ENCODE measurements around the gene NEDD8.

NEDD8 gene

DNA sequence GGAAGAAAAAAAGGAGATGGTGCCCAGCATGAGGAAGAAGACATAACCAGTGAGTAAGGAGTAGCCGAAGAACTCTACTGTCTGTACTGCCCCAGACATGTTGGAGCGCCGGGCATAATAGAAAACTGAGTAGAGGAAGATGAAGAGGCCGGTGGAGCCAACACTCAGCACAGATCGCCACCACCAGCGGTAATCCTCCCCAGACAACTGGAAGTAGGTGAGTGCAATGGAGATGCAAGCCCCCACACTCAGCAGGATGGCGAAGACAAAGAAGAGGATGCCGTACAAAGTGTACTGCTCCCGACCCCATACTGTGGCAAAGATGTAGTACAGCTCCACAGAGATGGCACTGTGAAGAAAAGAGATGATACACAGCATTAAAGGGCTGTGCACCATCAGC, 42.7 kb downstream of the NEDD8 start:
- Mint-ChIP-seq H3K27ac (peak overlapping the region in 1 of 2 donors; percentile 45), H3K9me3 (no peaks in the 10 kb centered on the region), H3K4me3 (peak overlapping the region in 1 of 2 donors; percentile 88), H3K4me1 (peaks cover 69% of the 10 kb centered on the region), H3K27me3 (no peaks in the 10 kb centered on the region)
- ATAC-seq, result no peak
- DNase-seq, result no peak

DNA sequence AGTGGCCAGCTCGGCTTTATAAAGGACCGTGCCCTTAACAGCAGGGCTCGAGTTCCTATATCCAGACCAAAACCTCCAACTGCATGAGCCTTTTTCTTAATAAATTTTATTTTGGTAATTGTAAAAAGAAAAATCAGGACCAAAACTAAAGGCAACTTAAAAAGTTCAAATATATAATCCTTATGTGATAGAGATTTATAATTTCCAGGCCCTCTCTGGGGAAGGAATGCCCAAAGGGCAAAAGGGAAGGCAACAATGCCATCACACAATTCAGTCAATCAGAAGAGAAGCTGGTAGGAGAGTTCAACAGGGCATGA, 43.1 kb downstream of the NEDD8 start:
- H3K27ac Mint-ChIP-seq, result peak overlapping the region; percentile 45 to 93
- no peak for DNase-seq
- H3K9me3 Mint-ChIP-seq, result no peaks in the 10 kb centered on the region
- ATAC-seq, result no peak
- no peaks in the 10 kb centered on the region for H3K27me3 Mint-ChIP-seq
- peaks cover 64% of the 10 kb centered on the region for H3K4me1 Mint-ChIP-seq
- peak overlapping the region; percentile 88 to 97 for H3K4me3 Mint-ChIP-seq

DNA sequence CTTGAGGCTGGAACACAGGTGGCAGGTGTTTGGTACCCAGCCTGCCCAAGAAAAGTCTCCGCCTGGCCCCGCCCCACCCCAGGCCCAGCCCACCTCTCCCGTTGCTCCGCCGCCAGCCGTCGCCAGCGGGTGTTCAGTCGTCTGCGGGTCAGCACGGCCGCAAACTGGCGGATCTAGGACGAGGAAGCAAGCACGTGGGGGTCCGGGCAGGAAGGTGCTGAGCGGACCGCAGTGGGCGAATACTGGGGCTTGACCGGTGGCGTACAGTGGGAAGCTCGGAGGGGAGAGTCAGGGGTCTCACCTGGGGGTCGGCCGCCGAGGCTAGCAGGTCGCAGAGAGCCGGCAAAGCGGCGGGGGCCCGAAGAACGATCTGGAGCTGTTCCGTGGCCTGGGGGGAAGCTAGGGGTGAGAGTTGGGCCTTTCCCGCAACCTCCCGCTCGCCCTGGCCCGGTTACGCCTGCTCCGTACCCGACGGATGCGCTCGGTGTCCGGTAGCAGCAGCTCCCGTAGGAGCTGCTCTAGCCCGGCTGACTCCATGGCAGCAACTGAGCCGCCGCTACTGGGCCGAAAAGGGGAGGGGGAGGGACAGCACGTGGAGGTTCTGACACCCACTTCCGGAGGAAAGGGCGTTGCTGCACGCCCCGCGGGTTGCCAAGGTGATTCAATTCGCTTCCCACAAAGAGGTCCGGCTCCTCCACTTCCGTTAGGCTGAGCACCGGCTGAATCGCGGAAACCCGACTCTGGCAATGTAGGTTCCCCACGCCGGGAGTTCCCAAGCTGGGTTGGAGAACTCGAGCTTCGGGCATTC, 43.7 kb downstream of the NEDD8 start, which contains the start of gene IPO4:
IPO4 (minus strand) TSS at position 566 of the 808 bp plus-strand sequence; CDS start at position 537, 29 bp downstream.
- Mint-ChIP-seq H3K4me1 (peaks cover 62% of the 10 kb centered on the region), H3K4me3 (peak within 1 kb of the TSS; percentile 88 to 97)
- ATAC-seq, result peak; percentile 97

DNA sequence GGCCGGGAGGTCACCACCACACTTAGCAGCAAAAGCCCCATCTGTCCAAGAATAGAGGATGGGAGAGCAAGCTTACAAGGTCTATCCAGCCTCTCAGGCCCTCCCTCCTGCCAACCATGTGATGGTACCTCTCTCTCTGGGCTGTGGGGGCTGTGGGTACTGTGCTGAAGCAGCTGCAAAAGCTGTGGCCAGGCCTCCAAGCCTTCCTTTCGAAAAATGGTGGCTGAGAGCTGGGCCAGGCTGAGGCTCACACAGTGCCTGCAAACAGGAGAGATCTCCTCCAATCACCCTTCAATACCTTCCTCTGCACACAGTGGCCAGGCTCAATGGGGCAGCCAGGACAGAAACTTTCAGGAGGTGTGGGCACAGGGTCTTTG, 44.6 kb downstream of the NEDD8 start:
- H3K9me3 Mint-ChIP-seq, result no peaks in the 10 kb centered on the region
- H3K27me3 Mint-ChIP-seq, result no peaks in the 10 kb centered on the region
- DNase-seq (no peak), ATAC-seq (no peak)
- H3K4me3 Mint-ChIP-seq, result peak overlapping the region; percentile 88 to 97
- peak overlapping the region in 1 of 2 donors; percentile 45 for H3K27ac Mint-ChIP-seq
- H3K4me1 Mint-ChIP-seq, result peaks cover 64% of the 10 kb centered on the region

More for the DNA sequence above, 43.7 kb downstream of the NEDD8 start, which contains the start of gene IPO4:
- no peaks in the 10 kb centered on the region for H3K9me3 Mint-ChIP-seq
- peak; percentile 90 to 95 for DNase-seq
- peak within 1 kb of the TSS; percentile 45 to 93 for H3K27ac Mint-ChIP-seq
- H3K27me3 Mint-ChIP-seq, result no peaks in the 10 kb centered on the region

DNA sequence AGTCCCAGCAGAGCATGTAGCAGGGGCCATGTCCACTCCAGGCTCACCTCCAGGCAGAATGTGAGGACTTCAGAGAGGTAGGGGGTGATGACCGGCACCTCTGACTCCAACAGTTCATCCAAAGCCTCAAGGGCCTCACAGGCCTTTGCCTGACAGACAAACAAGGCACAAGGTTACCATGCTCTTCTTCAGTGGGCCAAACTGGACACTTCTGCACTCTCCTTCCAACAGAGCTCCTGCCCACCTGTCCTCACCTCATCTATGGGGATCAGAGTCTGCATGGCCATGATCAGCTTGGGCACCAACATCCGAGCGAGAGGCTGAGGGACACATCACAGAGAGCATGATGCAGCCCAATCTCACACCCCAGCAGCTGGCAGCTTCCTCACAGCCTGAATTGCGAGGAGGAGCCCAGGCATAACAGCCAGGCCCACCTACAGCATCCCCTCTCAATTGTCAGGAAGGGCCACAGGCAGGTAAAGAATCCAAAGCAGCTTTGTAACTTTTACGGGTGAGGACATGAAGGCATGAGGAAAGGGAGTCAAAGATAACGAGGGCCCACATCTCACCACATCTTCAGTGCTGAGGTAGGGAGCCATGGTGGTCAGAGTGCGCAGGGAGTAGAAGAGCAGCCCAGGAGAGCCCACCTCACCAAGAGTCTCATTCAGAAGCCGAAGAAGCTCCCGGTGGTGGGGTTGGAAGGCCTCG, 45.2 kb downstream of the NEDD8 start:
- H3K27ac Mint-ChIP-seq, result peak overlapping the region in 1 of 2 donors; percentile 65
- H3K27me3 Mint-ChIP-seq, result no peaks in the 10 kb centered on the region
- no peak for DNase-seq
- H3K9me3 Mint-ChIP-seq, result no peaks in the 10 kb centered on the region
- no peak for ATAC-seq
- H3K4me1 Mint-ChIP-seq, result peaks cover 64% of the 10 kb centered on the region
- H3K4me3 Mint-ChIP-seq, result peak overlapping the region; percentile 68 to 97

DNA sequence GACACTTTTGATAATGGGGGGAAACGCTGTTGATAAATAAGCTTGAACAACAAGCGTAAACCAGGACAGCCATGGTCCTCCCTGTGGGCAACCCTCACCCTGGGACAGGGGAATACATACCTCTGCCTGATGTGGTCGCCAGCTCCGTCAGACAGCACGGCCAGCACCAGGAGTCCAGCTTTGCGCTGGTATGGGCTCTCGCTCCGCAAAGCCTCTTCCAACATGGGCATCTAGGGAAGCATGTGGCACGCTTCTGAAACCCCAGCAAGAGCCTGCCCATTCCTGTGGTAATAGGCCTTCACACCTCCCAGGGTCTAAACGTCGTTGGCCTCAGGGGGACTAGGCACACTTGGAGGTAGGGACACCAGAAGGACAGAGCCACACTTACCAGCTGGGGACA, 46.4 kb downstream of the NEDD8 start:
- ATAC-seq (no peak), DNase-seq (no peak)
- no peaks in the 10 kb centered on the region for H3K9me3 Mint-ChIP-seq
- no peaks in the 10 kb centered on the region for H3K27me3 Mint-ChIP-seq
- H3K4me1 Mint-ChIP-seq, result peaks cover 63% of the 10 kb centered on the region
- H3K27ac Mint-ChIP-seq, result peak overlapping the region in 1 of 2 donors; percentile 5
- H3K4me3 Mint-ChIP-seq, result no peak overlapping the region

DNA sequence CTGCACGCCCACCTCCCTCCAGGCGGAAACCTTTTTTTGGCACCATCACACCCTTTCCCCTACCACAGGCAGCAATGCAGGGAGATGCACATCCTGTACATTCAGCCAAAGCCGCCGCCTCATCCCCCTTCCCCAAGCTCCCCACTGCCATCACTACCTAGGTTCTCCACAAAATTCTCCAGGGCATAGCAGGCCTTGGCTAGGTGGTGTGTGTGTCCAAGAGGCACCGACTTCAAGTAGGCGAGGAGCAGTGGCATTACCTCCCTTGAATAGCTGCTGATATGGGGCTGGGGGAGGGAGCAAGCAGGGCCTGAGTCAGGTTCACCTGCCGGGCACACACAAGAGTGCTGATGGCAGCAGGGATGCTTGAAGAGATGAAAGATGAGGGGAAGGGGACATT, 47.1 kb downstream of the NEDD8 start:
- no peak for ATAC-seq
- H3K4me3 Mint-ChIP-seq, result no peak overlapping the region
- H3K4me1 Mint-ChIP-seq, result peaks cover 58% of the 10 kb centered on the region
- DNase-seq, result no peak
- H3K27me3 Mint-ChIP-seq, result no peaks in the 10 kb centered on the region
- no peaks in the 10 kb centered on the region for H3K9me3 Mint-ChIP-seq
- peak overlapping the region in 1 of 2 donors; percentile 87 for H3K27ac Mint-ChIP-seq

DNA sequence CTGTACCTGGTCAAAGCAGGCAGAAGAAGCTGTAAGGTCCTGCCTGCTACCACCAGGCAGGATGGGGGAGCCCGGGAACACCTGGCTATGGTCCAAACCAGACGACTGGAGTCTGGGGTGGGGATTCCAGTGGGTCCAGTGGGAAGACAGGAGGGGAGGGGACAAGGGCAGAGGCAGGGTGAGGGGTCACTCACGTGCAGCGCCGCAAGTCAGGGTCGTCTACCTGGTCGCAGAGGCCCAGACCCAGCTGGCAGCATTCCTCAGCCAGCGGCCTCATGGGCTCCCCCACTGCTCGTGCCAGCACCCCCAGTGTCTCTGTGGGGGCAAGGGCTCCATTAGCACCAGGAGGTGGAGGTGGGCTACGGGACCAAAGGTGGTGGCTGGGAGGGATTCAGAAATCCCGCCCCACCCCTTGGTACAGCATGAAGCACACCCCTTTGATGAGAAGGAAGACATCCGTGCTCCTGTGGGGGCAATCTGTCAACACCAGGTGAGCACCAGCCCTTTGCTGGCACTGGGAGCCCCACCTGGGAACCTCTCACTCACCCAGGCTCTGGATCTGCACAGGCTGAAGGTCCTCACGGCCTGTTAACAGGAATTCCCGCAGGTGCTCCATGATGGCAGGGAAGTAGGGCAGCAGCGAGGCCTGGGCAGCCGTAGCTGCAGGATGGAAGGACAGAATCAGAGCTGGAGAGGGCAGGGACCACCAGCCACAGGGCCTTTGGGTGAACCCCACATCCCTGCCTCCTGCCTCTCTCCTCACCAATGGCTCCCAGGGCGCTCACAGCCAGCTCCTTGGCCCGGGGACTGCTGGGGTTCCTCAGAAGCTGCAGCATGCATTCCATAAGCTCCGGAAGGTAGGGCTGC, 47.8 kb downstream of the NEDD8 start:
- Mint-ChIP-seq H3K4me3 (no peak overlapping the region), H3K9me3 (no peaks in the 10 kb centered on the region), H3K27ac (peak overlapping the region in 1 of 2 donors; percentile 87), H3K4me1 (peaks cover 55% of the 10 kb centered on the region), H3K27me3 (no peaks in the 10 kb centered on the region)
- DNase-seq (no peak), ATAC-seq (no peak)

DNA sequence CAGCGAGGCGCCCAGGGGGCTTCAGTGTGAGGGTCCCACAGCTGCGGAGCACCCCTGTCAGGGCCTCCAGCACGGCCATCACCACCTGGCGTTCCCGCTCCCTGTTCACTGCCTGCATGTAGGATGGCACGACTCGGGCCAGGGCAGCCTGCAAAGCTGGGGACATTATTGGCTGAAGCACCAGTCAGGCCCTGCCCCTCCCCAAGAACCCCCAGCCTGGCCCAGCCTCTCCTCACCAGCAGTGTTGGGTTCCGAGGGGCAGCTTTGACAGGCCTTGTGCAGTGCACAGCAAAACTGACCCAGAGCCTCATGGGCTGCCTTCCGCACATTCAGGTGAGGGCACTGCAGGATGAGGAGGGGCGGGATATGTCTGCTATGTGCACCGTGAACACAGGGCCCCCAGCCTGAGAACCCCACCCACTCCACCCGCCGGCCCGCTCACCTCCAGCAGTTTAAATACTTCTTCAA, 49.1 kb downstream of the NEDD8 start:
- H3K27me3 Mint-ChIP-seq, result no peaks in the 10 kb centered on the region
- H3K4me3 Mint-ChIP-seq, result no peak overlapping the region
- H3K27ac Mint-ChIP-seq, result no peak overlapping the region
- no peaks in the 10 kb centered on the region for H3K9me3 Mint-ChIP-seq
- ATAC-seq, result no peak
- H3K4me1 Mint-ChIP-seq, result peaks cover 47% of the 10 kb centered on the region
- no peak for DNase-seq

DNA sequence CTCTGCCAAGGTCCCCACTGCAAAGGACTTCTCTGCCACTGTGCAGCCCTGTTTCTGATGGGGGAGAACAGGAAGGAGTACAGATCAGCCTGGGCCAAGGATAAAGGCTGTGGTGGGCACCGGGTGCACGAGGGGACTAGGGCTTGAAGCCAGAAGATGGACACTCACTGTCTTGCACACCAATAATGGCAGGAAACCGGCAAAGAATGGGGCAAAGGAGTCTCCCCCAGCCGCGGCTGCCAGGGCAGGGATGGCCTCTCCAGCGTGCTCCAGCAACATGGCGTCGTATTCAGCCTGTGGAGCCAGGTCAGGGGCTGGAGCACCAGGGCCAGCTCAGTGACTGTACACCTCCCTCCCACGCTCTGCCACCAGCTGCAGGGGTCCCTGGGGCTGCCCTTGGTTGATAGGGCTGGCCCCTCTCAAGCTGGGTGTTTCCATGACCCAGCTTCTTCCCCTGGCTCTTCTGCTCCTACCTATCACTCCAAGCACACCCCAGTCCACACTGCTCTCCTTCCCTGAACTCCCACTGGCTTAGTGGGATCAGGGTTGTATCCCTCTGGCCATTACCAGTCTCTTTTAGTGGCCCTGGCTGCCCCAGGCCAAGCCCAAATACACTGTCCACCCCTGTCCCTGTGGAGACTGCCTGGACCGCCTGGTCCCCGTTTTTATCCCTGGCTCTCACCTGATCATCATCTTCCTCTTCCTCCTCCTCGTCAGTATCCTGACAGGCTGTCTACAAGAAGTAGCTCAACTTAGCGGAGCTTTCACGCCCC, 49.9 kb downstream of the NEDD8 start:
- ATAC-seq, result no peak
- Mint-ChIP-seq H3K27me3 (no peaks in the 10 kb centered on the region), H3K4me1 (peaks cover 39% of the 10 kb centered on the region), H3K27ac (peak overlapping the region; percentile 57 to 93), H3K9me3 (no peaks in the 10 kb centered on the region), H3K4me3 (no peak overlapping the region)
- no peak for DNase-seq

DNA sequence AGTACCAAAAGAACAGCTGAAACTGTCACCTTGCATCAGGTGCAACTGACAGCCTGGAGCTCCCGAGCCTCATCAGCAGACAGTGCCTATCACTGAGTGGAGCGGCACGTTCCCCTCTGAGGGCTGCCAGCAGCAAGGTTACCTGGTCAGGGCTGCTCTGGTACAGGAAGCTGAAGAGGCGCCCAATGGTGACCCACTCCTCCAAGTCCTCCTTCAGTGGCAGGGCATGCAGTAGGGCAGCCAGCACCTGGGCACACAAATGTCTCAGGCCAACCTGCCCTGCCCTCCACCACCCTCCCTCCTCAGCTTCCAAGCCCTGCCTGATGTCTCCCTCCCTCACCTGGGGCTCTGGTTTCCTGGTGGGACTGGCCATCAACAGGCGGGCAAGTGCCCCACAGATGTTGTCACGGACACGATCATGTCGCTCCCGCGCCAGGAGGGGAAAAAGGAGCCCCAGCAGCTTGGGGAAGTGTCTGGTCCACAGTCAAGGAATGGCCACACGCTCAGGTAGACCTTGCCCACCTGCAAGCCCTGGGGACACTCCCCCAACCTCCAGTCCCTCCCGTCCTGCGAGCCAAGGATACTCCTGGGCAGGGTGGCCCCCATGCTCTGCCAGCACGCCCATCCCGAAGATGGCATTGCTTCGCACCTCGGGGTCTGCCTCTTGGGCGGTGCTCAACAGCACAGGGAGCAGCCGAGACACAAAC, 50.6 kb downstream of the NEDD8 start:
- ATAC-seq (no peak), DNase-seq (no peak)
- no peak overlapping the region for H3K4me3 Mint-ChIP-seq
- no peaks in the 10 kb centered on the region for H3K9me3 Mint-ChIP-seq
- H3K27me3 Mint-ChIP-seq, result no peaks in the 10 kb centered on the region
- H3K27ac Mint-ChIP-seq, result peak overlapping the region in 1 of 2 donors; percentile 93
- H3K4me1 Mint-ChIP-seq, result peaks cover 33% of the 10 kb centered on the region

DNA sequence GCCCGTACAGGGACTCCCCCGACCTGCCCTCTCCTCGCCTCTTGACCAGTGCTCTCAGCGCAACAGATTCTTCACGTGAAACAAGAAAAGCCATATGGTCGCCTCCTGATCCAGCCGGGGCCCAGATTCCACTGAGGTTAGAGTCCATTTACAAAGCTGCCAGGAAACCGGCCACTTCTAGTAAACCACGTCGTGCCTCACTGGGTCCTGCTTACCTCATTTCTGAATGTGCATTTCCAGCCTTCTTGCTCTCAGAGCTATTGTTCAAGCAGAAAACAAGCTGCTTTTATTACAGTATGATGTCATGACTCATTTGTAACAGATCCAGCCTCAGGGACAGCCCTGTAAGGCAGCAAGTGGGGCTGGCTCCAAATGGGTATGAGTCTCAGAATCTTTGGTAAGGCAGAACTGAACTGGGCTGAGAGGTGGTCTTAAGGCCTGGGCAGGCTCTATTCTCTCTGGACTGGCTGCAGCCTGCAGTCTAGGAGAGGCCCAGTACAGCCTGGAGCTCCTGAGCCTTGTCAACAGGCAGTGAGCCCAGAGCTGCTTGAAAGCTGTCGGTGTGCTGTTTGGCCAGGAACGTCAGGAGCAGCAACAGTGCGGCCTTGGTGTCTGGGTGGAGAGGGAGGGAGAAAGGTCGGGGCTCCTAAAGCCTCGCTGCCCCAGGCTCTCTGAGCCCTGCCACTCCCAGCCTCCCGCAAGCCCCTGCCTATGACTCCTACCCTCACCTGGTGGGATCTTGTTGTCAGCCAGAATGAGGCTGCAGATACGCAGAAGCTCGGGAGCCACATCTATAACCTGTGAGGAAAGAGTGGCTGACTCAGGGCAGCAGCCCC, 52.0 kb downstream of the NEDD8 start:
- no peaks in the 10 kb centered on the region for H3K9me3 Mint-ChIP-seq
- no peak for DNase-seq
- H3K4me1 Mint-ChIP-seq, result peaks cover 30% of the 10 kb centered on the region
- H3K4me3 Mint-ChIP-seq, result no peak overlapping the region
- H3K27ac Mint-ChIP-seq, result peak overlapping the region in 1 of 2 donors; percentile 83
- no peaks in the 10 kb centered on the region for H3K27me3 Mint-ChIP-seq
- ATAC-seq, result no peak

DNA sequence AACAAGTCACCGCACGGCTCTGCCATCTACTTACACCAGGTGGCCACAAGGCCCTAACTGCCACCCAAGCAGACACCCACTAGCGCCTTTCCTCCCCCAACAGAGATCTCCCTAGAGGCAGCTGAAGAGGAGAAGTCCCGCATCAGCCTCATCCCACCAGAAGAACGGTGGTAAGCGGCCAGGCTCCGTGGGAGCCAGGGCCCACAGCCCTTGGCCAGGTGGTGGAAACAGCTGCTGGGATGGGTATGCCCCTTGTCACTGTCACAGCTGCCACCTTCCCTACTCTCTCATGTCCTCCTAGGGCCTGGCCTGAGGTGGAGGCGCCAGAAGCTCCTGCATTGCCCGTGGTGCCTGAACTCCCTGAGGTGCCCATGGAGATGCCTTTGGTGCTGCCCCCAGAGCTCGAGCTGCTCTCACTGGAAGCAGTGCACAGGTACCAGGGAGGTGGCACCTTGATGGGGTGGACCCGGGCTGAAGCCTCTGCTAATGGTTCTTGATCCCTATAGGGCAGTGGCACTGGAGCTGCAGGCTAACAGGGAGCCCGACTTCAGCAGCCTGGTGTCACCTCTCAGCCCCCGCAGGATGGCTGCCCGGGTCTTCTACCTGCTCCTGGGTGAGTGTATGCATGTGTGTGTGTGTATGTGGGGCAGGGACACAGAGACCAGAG, 52.7 kb downstream of the NEDD8 start:
- peaks cover 26% of the 10 kb centered on the region for H3K4me1 Mint-ChIP-seq
- no peaks in the 10 kb centered on the region for H3K9me3 Mint-ChIP-seq
- H3K27ac Mint-ChIP-seq, result peak overlapping the region in 1 of 2 donors; percentile 93
- no peak overlapping the region for H3K4me3 Mint-ChIP-seq
- ATAC-seq (no peak), DNase-seq (no peak)
- H3K27me3 Mint-ChIP-seq, result no peaks in the 10 kb centered on the region
